ENCODE results near the gene SLC44A1. TPM values are rescaled to one million over a fixed set of nuclear protein-coding genes. Genes with fewer than 3 reads are reported as not detected.
"Not testable (repeated sequence)": the region's sequence is repeated elsewhere in the genome, so short reads cannot be mapped to it uniquely, and the experiment has no call there.

Gene SLC44A1
- total and polyA plus RNA-seq, 2 of the 13 experiments (the other 11 are each of a cell fraction or from before 2014, with no cell fraction given), result 21.4 to 40.8 TPM

DNA sequence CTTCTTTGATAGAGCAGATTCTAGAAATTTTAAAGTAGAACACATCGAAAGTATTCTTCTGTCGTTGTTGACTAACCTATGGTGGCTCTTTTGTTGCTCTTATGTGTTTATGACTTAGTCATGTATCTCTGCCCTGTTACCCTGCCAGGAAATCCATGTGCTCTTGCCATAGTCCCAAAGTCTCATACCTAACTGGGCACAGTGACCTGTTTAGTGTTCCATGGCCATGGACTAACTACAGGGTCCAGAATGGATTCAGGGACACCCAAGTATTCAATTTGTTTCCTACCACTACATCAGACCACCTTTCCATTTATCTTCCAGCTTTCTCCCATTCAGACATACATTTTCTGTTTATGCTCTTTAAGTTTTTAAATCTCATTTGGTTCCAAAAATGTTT lies 18.0 kb downstream of the SLC44A1 start:
- no peaks in the 10 kb centered on the region for H3K27me3 ChIP-seq (ENCODE audit: control insufficient read depth in 1 of 2, insufficient read depth in 2 of 2, low read length in 2 of 2)
- TF ChIP-seq ATM (IDR thresholded peaks at IDR 0.05; ENCODE audit: borderline replicate concordance), result no peak
- TF ChIP-seq, protein P1, sequence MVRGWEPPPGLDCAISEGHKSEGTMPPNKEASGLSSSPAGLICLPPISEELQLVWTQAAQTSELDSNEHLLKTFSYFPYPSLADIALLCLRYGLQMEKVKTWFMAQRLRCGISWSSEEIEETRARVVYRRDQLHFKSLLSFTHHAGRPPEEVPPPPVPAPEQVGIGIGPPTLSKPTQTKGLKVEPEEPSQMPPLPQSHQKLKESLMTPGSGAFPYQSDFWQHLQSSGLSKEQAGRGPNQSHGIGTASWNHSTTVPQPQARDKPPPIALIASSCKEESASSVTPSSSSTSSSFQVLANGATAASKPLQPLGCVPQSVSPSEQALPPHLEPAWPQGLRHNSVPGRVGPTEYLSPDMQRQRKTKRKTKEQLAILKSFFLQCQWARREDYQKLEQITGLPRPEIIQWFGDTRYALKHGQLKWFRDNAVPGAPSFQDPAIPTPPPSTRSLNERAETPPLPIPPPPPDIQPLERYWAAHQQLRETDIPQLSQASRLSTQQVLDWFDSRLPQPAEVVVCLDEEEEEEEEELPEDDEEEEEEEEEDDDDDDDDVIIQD (CRISPR knock-in tag; IDR thresholded peaks at IDR 0.05; ENCODE audit: low read depth), result peak; percentile 20; the same call in 1 of the 2 replicates
- H3K9me3 ChIP-seq (ENCODE audit: low read length), result no peaks in the 10 kb centered on the region
- FAIRE-seq (no peak), DNase-seq (ENCODE audit: low spot score) (no peak), ATAC-seq (peak; percentile 51; the same call in 2 of the 3 replicates)
- intact Hi-C loops (cut with micrococcal nuclease; ENCODE audit: unreplicated experiment) (no loop called here), in situ Hi-C loops (cut with HindIII; ENCODE audit: extremely low pct_ligation_motif_present, low pct_unique_long_range_greater_than_20kb) (no loop called here)
- H3K36me3 ChIP-seq (replicated peaks in 1 of 2; ENCODE audit: control insufficient read depth in 1 of 2, insufficient read depth in 2 of 2, low read length in 2 of 2), result no peaks in the 10 kb centered on the region
- H2AFZ ChIP-seq (ENCODE audit: low read length), result no peak overlapping the region
- H3K4me3 ChIP-seq (replicated peaks in 1 of 3; ENCODE audit: insufficient read depth in 1 of 3, low read depth in 2 of 3, low read length in 3 of 3), result no peak overlapping the region
- BruUV-seq (replicated peaks), result no TSS peak
- H3K4me2 ChIP-seq (ENCODE audit: low read depth, low read length), result no peak overlapping the region; the same call in 1 of the 2 replicates
- no peaks in the 10 kb centered on the region for H4K20me1 ChIP-seq (ENCODE audit: insufficient read depth, low read length)
- POLR2A ChIA-PET, result interaction anchor here (0.9 kb wide), 1 partner anchor 17 kb away, joined by 4 read pairs; no protein-coding TSS in a partner anchor
- WGBS (ENCODE audit: low lambda C conversion rate), result 81% methylated on average over 2 of the region's 2 CpGs
- peak overlapping the region; percentile 44 for H3K27ac ChIP-seq (ENCODE audit: extremely low read length, insufficient read depth, low read length)
- H3K79me2 ChIP-seq (ENCODE audit: insufficient read depth, low read length), result peaks cover 39% of the 10 kb centered on the region
- CTCF ChIA-PET (ENCODE audit: low intra/inter-chr PET ratio, low total read pairs), result no interaction called here
- peaks cover 42% of the 10 kb centered on the region for H3K4me1 ChIP-seq (ENCODE audit: insufficient read depth, low read length)
- H3K9ac ChIP-seq (ENCODE audit: insufficient read depth, low read depth, low read length), result no peak overlapping the region

DNA sequence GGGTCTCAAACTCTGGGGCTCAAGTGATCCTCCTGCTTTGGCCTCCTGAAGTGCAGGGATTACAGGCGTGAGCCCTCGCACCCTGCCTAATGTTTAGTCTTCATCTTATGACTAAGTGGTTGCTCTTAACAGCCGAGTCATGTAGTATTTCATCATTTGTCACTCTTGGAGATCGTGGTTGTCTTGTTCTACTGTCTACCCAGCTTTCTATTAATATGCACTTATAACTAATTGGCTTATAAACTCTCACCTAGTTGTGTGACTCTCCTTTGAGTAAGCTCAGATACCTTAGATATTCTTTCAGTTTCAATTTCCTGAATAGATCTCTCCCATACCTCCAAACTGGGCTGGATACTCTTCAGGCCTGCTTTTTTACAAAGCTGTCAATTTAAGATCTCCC lies 19.9 kb downstream of the SLC44A1 start:
- ATAC-seq, result no peak
- POLR2A ChIA-PET, result interaction anchor here (1.4 kb wide), 1 partner anchor 27 kb away, joined by 4 read pairs; no protein-coding TSS in a partner anchor
- 0 out of 2 replicates have a peak, but pooled peaks have one; percentile 8 for TF ChIP-seq FOSL2 (CRISPR knock-in tag; IDR thresholded peaks at IDR 0.05)
- no peak for TF ChIP-seq ZNF672 (CRISPR knock-in tag; IDR thresholded peaks at IDR 0.05)
- Histone ChIP-seq H3K27me3 (ENCODE audit: control insufficient read depth in 1 of 2, insufficient read depth in 2 of 2, low read length in 2 of 2) (no peaks in the 10 kb centered on the region), H3K4me1 (ENCODE audit: insufficient read depth, low read length) (peaks cover 24% of the 10 kb centered on the region), H3K79me2 (ENCODE audit: insufficient read depth, low read length) (peaks cover 32% of the 10 kb centered on the region), H3K36me3 (replicated peaks in 1 of 2; ENCODE audit: control insufficient read depth in 1 of 2, insufficient read depth in 2 of 2, low read length in 2 of 2) (no peaks in the 10 kb centered on the region), H2AFZ (ENCODE audit: low read length) (no peak overlapping the region), H3K27ac (ENCODE audit: extremely low read length, insufficient read depth, low read length) (no peak overlapping the region), H3K9ac (ENCODE audit: insufficient read depth, low read depth, low read length) (no peak overlapping the region), H3K4me3 (replicated peaks in 1 of 3; ENCODE audit: insufficient read depth in 1 of 3, low read depth in 2 of 3, low read length in 3 of 3) (no peak overlapping the region), H3K4me2 (ENCODE audit: low read depth, low read length) (no peak overlapping the region), H3K9me3 (ENCODE audit: low read length) (no peaks in the 10 kb centered on the region), H4K20me1 (ENCODE audit: insufficient read depth, low read length) (no peaks in the 10 kb centered on the region)
- intact Hi-C loops (cut with micrococcal nuclease; ENCODE audit: unreplicated experiment), result no loop called here
- no TSS peak for BruUV-seq (replicated peaks)
- WGBS (ENCODE audit: low lambda C conversion rate), result 87% methylated on average over 4 of the region's 4 CpGs
- no peak for DNase-seq (ENCODE audit: low spot score)
- FAIRE-seq, result no peak
- CTCF ChIA-PET (ENCODE audit: low intra/inter-chr PET ratio, low total read pairs), result no interaction called here
- in situ Hi-C loops (cut with HindIII; ENCODE audit: extremely low pct_ligation_motif_present, low pct_unique_long_range_greater_than_20kb), result no loop called here

DNA sequence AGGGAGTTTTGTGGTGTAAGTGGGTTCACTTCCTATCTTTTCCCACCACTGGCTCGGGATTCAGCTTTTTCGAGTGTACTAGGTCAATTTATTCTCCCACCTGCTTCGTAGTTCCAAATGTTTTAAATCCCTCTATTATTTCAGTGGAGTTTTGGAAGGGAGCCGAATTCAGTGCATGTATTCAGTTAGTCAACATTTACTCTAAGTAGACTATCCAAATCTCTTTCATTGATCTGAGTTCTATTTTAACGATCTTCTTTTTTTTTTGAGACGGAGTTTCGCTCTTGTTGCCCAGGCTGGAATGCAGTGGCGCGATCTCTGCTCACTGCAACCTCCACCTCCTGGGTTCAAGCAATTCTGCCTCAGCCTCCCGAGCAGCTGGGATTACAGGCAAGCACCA lies 23.8 kb downstream of the SLC44A1 start:
- H3K36me3 ChIP-seq (replicated peaks in 1 of 2; ENCODE audit: control insufficient read depth in 1 of 2, insufficient read depth in 2 of 2, low read length in 2 of 2); H4K20me1 ChIP-seq (ENCODE audit: insufficient read depth, low read length); H3K27me3 ChIP-seq (ENCODE audit: control insufficient read depth in 1 of 2, insufficient read depth in 2 of 2, low read length in 2 of 2); H3K27ac ChIP-seq (ENCODE audit: extremely low read length, insufficient read depth, low read length); CTCF ChIA-PET (ENCODE audit: low intra/inter-chr PET ratio, low total read pairs); POLR2A ChIA-PET; H2AFZ ChIP-seq (ENCODE audit: low read length); BruUV-seq (replicated peaks); H3K9me3 ChIP-seq (ENCODE audit: low read length); intact Hi-C loops (cut with micrococcal nuclease; ENCODE audit: unreplicated experiment); DNase-seq (ENCODE audit: low spot score); H3K4me2 ChIP-seq (ENCODE audit: low read depth, low read length); in situ Hi-C loops (cut with HindIII; ENCODE audit: extremely low pct_ligation_motif_present, low pct_unique_long_range_greater_than_20kb); H3K4me3 ChIP-seq (replicated peaks in 1 of 3; ENCODE audit: insufficient read depth in 1 of 3, low read depth in 2 of 3, low read length in 3 of 3); H3K9ac ChIP-seq (ENCODE audit: insufficient read depth, low read depth, low read length); FAIRE-seq; ATAC-seq: not testable (repeated sequence)
- WGBS (ENCODE audit: low lambda C conversion rate), result 95% methylated on average over 10 of the region's 10 CpGs
- Histone ChIP-seq H3K4me1 (ENCODE audit: insufficient read depth, low read length) (peaks cover 19% of the 10 kb centered on the region), H3K79me2 (ENCODE audit: insufficient read depth, low read length) (peaks cover 31% of the 10 kb centered on the region)
